Activated naive CD4-positive, alpha-beta T cell treated with Interleukin-2 at 50 U/mL for 16 hours (primary cell): Measurements from ENCODE around the gene NDUFS8.

Experiments
- DNase-seq: peaks from one replicate; pipeline ENCODE4 v3.0.0-alpha.2; 2020

The NDUFS8 gene

DNA sequence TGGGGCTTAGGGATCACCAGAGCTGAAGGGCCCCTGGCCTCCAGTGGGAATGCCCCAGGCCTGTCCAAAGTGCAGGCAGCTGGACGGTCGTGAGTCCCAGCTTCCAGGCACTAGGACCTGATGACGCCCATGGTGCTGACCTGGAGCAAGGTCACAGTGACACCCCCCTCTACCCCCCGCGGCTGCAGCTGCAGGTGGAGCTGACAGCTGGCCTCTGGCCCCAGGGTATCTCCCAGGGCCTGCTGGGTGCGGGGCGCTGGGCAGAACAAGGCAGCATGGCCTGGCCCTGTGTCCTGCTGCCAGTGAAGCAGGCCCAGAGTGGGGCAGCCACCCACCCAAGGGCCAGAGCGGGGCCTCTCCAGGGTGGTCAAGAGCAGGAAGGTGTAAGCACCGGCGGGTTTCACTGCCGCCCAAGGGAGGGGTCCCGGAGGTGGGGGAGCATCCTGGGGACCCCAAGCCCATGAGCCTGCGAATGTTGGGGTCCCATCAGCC, 7.8 kb downstream of the NDUFS8 start:
- DNase-seq = no peak

DNA sequence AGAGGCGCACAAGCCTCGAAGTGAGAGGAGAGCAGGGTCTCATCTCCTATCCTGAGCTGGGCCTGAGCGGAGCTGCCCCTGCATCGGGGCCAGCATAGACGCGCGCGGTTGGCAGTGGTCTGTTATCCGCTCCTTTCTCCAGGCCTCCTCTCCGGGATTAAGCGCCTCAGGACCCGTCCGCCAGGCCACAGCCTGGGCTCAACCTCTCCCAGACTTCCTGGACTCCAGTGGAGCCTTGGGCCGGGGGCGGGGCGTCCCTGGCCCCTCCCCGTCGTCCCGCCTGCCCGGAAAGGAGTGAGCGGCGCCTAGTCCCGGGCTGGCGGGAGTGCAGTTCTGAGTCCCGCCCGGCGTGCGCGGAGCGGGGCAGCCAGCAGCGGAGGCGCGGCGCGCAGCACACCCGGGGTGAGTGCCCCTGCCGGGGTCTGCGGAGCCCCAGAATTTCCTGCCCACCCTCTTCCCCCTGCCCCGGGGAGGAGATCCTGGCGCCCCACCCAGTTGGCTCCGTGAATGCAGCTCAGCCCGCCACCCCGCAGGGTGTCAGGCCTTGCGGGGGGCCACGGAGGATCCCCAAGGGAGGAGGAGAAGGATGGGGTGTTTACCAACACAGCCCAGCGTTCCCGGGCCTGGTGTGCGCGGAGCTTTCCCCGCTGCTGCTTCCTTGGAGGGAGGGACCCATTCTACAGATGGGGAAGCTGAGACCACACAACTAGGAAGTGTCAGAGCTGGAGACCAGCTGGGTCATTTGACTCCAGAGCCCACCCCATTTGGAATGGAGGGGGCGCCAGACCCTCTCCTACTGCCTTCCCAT, 8.4 kb downstream of the NDUFS8 start, which contains the start of gene TCIRG1:
TSS of gene TCIRG1 (plus strand) at position 308 of the 808 bp plus-strand sequence. CDS start 2,247 bp downstream, outside the sequence.
- peak; percentile 64 for DNase-seq

DNA sequence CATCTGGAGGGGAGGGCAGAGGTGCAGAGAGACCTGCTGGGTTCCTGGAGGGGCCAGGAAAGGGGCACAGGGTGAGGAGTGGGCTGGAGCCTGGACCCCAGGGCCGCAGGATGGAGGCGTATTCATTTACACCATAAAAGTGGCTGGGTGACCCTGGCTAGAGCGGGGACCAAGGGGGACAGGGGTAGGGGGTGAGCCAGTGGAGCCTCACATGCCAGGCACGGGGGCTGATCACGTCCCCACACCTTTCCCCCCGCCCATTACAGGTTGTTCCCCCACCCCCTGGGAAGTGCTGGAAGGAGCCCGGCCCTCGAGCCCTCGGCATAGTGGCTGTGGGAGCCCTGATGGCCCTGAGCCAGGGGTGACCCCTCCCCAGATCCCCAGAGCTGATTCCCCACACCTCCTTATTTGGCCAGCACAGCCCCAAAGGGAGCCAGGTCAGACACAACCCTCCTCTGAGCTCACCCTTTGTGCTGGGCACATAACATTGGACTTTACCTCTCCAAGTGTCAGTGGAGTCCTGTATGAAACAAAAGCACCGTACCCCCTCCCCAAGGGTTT, 9.1 kb downstream of the NDUFS8 start:
- DNase-seq = no peak

DNA sequence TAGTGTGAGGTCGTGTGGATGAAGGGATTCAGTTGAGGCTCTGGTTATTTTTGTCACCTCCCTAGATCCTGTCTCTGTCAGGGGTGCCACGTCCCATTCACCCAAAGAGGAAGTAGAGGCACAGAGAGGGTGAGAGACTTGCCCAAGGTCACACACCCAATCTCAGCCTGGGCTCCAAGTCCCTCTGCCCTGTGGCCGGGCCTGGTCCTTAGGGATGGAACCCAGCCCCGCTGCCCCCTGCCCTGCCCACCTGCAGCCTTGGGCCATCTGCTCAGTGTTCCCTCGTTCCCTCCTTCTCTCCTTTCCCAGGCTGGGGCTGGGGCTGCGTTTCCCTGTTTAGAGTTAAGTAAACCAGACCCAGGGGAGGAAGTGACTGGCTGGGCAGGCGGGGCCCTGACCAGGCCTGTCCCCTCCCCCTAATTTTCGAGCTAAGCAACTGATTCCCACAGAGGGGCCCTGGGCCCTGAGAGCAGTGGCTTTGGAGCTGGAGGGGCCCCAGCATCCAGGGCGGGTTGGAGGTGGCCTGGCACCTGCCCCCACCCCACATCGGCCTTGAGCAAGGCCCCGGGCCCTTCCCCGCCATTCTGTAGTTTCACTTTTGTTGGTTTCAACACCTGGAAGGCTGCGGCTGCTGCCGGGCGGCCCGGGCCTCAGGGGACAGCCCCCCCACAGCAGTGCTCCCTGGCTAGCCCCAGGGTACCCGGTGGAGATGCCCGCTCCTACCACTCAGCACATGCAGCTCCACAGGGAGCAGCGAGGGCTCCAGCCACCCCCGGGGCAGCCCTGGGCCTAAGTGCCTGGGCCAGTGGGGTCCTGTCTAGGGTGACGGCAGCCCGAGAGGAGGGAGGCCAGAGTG, 9.8 kb downstream of the NDUFS8 start:
- DNase-seq = peak; percentile 55

DNA sequence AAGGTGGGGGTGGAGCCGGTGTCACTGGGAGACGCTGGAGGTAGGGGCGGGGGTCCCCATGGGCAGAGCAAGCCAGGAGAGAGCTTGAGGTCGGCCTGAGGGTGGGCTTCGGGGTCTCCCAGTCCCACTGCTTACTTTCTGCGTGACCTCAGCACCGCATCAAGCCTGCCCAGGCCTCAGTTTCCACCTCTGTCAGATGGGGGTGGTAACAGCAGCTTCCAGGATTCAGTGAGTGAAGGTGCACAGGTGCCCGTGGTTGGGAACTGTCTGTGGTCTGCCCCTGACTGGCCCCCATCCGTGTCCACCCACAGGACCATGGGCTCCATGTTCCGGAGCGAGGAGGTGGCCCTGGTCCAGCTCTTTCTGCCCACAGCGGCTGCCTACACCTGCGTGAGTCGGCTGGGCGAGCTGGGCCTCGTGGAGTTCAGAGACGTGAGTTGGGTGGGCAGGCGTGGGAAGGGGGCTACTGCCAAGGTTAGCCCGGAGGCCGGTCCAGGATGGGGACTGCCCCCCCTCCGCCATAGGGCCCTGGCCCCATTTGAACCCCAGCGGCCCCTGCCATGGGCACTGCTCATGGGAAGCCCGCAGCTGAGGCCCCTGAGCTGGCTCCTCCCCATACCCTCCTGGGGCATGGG, 10.6 kb downstream of the NDUFS8 start:
- no peak for DNase-seq

DNA sequence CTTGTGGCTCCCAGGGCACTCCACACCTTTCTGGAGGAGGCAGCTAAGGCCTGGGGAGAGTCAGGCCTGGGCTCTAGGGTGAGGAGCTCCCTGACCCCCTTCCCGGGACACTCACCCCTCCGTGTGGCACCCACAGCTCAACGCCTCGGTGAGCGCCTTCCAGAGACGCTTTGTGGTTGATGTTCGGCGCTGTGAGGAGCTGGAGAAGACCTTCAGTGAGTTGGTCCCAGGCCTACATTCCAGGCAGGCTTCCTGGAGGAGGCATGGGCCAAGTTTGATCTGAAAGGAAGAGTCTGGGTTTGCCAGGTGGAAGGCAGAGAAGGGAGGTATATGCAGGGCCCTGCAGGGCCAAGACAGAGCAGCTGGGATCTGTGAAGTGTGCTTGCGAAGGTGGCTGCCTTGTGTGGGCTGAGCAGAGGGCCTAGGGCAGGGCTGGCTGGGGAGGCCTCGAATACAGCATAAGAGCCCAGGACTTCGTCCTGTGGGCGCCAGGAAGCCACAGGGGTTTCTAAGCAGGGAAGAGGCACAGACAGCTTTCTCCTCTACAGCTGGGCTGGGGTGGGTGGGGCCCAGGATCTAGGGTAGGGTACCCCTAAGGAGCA, 11.2 kb downstream of the NDUFS8 start:
- DNase-seq = no peak

DNA sequence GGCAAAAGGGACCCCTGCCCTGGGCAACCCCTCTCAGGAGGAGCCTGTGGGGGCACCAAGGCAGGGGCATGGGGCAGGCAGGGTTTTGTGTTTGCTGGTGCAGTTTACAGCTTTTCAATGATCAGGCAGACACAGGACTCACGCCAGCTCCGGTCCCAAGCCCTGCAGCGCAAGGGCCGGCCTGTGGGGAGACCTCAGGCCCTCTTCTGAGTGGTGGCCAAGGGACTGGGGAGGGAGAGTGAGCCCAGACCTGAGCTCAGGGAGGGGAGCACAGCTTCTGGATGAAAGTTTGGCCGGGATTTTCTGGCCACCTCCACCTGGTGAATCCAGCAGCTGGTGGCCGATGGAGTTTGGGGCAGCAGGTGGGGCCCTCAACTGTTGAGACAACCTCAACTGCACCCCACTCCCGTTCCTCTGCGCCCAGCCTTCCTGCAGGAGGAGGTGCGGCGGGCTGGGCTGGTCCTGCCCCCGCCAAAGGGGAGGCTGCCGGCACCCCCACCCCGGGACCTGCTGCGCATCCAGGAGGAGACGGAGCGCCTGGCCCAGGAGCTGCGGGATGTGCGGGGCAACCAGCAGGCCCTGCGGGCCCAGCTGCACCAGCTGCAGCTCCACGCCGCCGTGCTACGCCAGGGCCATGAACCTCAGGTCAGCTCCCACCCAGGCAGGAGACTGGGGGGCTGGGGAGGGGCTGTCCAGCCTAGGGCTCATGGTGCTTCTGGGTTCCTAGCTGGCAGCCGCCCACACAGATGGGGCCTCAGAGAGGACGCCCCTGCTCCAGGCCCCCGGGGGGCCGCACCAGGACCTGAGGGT, 11.9 kb downstream of the NDUFS8 start:
- DNase-seq = no peak

DNA sequence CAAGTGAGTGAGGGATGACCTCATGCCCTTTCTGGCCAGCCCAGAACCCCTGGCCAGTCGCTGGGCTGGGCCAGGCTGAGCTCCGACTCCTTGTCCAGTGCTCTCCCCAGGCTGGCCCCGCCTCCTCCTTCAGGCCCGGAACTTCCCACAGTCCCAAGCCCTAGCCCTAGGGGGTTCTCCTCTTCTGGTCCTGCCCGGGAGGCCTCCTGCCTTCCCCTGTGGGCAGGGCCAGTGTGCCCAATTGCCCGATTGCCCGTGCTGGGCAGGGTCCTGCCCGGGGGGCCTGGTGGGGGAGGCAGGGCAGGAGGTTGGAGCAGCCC, 12.5 kb downstream of the NDUFS8 start:
- no peak for DNase-seq

DNA sequence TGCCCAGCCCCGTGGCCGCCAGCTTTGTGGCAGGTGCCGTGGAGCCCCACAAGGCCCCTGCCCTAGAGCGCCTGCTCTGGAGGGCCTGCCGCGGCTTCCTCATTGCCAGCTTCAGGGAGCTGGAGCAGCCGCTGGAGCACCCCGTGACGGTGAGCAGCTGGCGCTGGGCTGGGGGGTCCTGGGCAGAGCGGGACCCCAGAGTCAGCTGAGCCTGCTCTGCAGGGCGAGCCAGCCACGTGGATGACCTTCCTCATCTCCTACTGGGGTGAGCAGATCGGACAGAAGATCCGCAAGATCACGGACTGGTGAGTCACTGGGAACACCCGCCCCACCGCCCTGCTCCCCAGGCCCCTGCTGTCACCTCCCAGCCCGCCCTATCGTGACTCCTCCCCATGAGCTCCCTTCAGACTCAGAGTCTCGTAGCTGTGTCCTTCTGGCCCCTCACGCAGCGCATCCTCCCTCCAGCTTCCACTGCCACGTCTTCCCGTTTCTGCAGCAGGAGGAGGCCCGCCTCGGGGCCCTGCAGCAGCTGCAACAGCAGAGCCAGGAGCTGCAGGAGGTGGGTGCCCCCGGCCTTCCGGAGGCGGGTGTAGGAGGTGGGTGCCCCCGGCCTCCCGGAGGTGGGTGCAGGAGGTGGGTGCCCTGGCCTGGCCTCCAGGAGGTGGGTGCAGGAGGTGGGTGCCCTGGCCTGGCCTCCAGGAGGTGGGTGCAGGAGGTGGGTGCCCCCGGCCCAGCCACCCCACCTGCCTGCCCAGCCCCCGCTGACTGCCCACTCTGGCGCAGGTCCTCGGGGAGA, 13.1 kb downstream of the NDUFS8 start:
- DNase-seq = no peak

DNA sequence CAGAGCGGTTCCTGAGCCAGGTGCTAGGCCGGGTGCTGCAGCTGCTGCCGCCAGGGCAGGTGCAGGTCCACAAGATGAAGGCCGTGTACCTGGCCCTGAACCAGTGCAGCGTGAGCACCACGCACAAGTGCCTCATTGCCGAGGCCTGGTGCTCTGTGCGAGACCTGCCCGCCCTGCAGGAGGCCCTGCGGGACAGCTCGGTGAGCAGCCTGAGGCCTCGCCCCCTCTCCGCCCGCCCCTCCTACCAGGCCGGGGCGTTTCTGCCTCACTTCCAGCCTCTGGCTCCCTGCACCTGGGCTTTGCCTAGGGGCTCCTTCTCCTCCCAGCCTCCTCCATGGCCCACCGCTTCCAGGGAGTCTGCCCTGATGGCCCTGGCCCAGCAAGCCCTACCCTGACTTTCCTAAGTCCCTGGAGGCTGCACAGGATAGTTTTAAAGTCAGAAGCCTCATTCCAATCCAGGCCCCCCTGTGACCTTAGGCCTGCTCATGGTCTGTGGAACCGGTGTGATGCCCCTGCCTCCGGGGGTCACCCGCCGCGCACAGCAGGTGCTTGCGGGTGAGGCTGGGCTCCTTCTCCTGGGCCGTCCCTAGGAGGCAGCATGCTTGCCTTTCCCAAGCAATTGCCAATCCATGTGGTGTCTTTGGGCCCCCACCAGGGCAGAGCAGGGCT, 13.8 kb downstream of the NDUFS8 start:
- DNase-seq = no peak

DNA sequence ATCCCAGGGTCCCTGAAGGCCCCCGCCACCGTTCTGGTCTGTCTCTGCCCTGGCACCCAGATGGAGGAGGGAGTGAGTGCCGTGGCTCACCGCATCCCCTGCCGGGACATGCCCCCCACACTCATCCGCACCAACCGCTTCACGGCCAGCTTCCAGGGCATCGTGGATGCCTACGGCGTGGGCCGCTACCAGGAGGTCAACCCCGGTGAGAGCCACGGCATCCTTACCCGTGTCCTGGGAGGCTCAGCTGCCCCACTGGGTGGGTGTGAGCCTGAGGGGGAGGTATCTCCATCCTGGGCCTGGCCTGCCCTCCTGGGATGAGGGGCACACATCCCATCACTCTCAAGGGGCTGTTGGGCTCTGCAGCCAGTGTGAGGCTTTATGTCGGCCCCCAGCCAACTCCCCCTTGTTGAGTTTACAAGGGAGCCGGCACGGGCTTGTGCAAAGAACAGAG, 14.4 kb downstream of the NDUFS8 start:
- DNase-seq = no peak

DNA sequence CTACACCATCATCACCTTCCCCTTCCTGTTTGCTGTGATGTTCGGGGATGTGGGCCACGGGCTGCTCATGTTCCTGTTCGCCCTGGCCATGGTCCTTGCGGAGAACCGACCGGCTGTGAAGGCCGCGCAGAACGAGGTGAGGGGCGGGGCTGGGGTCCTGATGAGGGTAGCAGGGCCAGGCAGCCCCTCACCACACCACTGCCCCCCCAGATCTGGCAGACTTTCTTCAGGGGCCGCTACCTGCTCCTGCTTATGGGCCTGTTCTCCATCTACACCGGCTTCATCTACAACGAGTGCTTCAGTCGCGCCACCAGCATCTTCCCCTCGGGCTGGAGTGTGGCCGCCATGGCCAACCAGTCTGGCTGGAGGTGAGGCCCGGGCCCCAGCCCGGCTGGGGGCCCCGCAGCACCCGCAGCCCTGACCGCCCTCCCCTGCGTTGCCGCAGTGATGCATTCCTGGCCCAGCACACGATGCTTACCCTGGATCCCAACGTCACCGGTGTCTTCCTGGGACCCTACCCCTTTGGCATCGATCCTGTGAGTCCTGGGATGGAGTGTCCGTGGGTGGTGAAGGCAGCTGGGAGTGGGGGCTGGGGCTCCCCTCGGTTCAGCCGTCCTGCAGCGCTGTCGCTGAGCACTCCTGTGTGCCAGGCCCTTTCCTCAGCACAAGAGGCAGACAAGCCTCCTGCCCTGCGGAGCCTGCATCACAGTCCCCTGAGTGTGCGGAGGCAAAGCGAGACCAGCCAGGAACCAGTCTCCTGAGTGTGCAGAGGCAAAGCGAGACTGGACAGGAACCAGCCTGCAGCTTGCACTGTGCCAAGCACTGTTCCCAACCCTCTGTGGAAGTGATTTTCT, 17.2 kb downstream of the NDUFS8 start:
- no peak for DNase-seq

DNA sequence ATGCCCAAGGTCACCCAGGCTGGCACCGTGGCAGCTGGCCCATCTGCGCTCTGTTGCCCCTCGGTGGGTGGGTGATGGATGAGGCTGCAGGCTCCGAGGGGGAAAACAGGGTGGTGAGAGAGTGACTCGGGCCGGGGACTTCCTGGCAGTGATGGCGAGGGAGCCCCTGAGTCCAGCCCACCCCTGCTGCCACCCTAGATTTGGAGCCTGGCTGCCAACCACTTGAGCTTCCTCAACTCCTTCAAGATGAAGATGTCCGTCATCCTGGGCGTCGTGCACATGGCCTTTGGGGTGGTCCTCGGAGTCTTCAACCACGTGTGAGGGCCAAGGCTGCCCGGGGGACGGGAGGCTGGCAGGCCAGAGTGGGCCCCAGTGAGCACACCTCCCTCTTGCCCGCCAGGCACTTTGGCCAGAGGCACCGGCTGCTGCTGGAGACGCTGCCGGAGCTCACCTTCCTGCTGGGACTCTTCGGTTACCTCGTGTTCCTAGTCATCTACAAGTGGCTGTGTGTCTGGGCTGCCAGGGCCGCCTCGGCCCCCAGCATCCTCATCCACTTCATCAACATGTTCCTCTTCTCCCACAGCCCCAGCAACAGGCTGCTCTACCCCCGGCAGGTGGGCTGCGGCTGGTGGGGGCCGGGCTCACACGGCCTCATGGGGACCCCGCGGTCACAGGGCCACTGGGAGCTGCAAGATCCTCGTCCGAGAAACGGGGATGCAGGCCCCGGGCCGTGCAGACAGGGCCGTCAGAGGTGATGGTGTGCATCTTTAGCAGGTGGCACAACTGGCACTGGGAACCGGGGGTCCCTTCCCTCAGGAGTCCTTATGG, 18.4 kb downstream of the NDUFS8 start:
- DNase-seq = no peak

DNA sequence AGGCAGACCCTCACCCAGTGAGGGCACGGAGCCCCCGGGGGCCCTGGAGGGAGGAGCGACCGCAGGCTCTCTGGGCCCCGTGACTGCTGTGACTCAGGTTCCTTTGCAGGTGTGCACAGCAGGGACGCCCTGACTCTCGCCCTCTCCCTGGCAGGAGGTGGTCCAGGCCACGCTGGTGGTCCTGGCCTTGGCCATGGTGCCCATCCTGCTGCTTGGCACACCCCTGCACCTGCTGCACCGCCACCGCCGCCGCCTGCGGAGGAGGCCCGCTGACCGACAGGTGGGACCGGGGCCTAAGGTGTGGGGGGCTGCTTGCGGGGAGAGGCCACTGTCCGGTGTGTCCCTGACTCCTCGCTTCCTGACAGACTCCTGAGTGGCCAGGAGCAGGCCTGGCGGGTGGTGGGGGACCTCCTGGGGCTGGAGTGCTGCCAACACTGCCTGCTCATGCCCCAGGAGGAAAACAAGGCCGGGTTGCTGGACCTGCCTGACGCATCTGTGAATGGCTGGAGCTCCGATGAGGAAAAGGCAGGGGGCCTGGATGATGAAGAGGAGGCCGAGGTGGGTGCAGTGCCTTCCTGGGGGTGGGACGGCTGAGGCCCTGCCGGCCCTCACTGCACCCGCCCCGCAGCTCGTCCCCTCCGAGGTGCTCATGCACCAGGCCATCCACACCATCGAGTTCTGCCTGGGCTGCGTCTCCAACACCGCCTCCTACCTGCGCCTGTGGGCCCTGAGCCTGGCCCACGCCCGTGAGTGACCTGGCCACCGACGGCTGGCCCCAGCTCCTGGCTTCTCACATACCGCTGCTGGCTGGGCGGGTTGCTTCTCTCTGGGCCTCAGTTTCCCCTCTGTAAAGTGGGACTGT, 19.3 kb downstream of the NDUFS8 start:
- no peak for DNase-seq

DNA sequence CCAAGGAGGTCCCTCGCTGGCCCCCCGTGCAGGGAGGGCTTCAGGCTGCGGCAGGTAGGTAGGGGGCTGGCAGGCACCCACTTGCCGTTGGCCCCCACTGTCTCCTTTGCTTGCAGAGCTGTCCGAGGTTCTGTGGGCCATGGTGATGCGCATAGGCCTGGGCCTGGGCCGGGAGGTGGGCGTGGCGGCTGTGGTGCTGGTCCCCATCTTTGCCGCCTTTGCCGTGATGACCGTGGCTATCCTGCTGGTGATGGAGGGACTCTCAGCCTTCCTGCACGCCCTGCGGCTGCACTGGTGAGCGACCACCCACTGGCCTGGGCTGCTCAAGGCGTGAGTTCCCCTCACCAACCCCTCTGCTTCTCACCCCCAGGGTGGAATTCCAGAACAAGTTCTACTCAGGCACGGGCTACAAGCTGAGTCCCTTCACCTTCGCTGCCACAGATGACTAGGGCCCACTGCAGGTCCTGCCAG, 19.9 kb downstream of the NDUFS8 start:
- DNase-seq = no peak

DNA sequence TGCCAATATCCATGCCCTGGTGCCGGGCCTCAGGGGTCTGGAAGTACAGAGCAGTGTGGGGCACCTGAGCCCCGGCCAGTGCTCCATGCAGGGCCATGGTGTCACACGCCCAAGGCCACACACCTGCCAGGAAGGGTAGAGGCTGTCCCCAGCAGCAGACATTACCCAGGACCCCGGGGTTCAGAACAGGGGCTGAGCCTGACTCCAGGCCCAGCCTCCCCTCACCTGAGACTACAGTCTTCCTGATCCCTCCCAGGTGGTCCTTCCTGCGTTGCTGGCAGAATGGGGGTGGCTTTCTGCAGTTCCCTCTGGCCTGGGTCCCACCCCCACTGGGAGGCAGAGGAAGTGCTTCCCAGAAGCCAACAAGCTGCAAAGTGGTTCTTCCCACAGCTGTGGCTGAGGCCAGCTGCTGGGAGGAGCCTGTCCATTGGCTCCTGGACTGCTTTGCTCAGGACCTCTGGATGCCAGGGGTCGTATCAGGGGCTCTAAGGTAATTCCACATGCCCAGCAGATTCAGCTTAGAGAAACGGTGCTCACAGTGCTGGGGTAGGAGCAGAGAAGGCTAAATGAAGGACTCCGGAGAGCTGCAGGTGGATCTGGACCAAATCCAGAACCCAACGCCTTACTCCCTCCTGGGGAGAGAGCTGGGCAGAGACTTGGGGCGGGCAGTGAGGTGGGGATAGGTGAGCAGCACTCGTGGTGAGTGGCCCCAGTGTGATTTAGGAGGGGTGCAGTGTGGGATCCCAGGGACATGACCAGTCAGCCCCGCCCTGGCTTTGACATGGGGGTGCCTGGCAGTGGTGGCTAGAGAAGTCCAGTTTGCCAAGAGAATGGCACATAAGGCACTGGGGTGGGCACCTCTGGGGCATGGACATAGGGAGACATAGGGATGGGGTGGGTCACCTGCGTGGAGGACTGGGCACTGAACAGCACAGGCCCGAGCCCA, 21.0 kb downstream of the NDUFS8 start:
- no peak for DNase-seq
